IMR-90 (cell line): ENCODE results near the gene SYVN1. TPM values are rescaled to one million over a fixed set of nuclear protein-coding genes. Genes with fewer than 3 reads are reported as not detected.
A peak's percentile ranks its signal among the peaks of the same experiment; 100 is the strongest.

ENCODE experiments used
- ATAC-seq: fragments of 200-7000 bp; cut with Tn5 transposase; 2 replicates; pipeline ENCODE4 v1.9.1; 2020; ENCODE audit warnings: low read depth, mild to moderate bottlenecking, moderate library complexity
- BruUV-seq: library from RNA; stranded (reverse); fragments of 400-500 nt; replicated peaks from 2 replicates; lab custom pipeline; 2021; lab: Mats Ljungman, UMichigan
- CTCF ChIA-PET: fragments of 300-600 bp; formaldehyde crosslinking; extraction: SDS; loops from one replicate; lab custom pipeline; 2021; ENCODE audit warnings: antibody characterized with exemption; lab: Yijun Ruan, JAX
- POLR2A ChIA-PET: fragments of 300-600 bp; sonication (Branson Sonifier 250); formaldehyde crosslinking; loops from one replicate; lab custom pipeline; 2022; ENCODE audit warnings: antibody characterized with exemption; ENCODE audit not compliant: unreplicated experiment; lab: Charles Lee
- DNase-seq: peaks from one replicate; pipeline ENCODE4 v3.0.0; 2013
- H2AFZ ChIP-seq: replicated peaks from 2 replicates; pipeline ENCODE3; 2013; ENCODE audit warnings: low read length, mild to moderate bottlenecking; ENCODE audit not compliant: poor library complexity
- H2AK5ac ChIP-seq: 2 replicates; pipeline ENCODE4 v1.6.1; 2013; ENCODE audit warnings: low read depth, low read length, inconsistent platforms
- H2AK9ac ChIP-seq: replicated peaks from 2 replicates; pipeline ENCODE3; 2013; ENCODE audit warnings: mild to moderate bottlenecking, low read depth, low read length, moderate library complexity; ENCODE audit not compliant: poor library complexity
- H2BK120ac ChIP-seq: 2 replicates; pipeline ENCODE4 v1.6.1; 2013; ENCODE audit warnings: low read depth, low read length, inconsistent platforms
- H2BK15ac ChIP-seq: 3 replicates; pipeline ENCODE4 v1.6.1; 2013; ENCODE audit warnings: low read depth, low read length, inconsistent platforms
- H2BK20ac ChIP-seq: 2 replicates; pipeline ENCODE4 v1.6.1; 2013; ENCODE audit warnings: low read depth, mild to moderate bottlenecking, inconsistent platforms, low read length, moderate library complexity
- H2BK5ac ChIP-seq: 2 replicates; pipeline ENCODE4 v1.6.1; 2013; ENCODE audit warnings: mild to moderate bottlenecking, low read depth, low read length, inconsistent platforms; ENCODE audit not compliant: poor library complexity, severe bottlenecking
- H3K14ac ChIP-seq: replicated peaks from 2 replicates; pipeline ENCODE4 v1.6.1; 2013; ENCODE audit warnings: low read depth, low read length, inconsistent platforms
- H3K18ac ChIP-seq: 2 replicates; pipeline ENCODE4 v1.6.1; 2013; ENCODE audit warnings: low read depth, low read length, control low read depth
- H3K23ac ChIP-seq: 2 replicates; pipeline ENCODE4 v1.6.1; 2013; ENCODE audit warnings: low read depth, low read length, inconsistent platforms
- H3K27ac ChIP-seq: 2 replicates; pipeline ENCODE4 v1.5.1; 2013; ENCODE audit warnings: mild to moderate bottlenecking, control low read depth, low read length; ENCODE audit not compliant: insufficient read depth
- H3K27me3 ChIP-seq: 2 replicates; pipeline ENCODE4 v1.6.1; 2013; ENCODE audit warnings: low read length; ENCODE audit not compliant: control insufficient read depth, insufficient read depth
- H3K36me3 ChIP-seq: 2 replicates; pipeline ENCODE4 v1.6.1; 2013; ENCODE audit warnings: low read length, mixed read lengths; ENCODE audit not compliant: control insufficient read depth, insufficient read depth
- H3K4ac ChIP-seq: 2 replicates; pipeline ENCODE4 v1.6.1; 2013; ENCODE audit warnings: low read depth, low read length, inconsistent platforms
- H3K4me1 ChIP-seq: 2 replicates; pipeline ENCODE4 v1.6.1; 2013; ENCODE audit warnings: low read length, mixed read lengths; ENCODE audit not compliant: control insufficient read depth, insufficient read depth
- H3K4me2 ChIP-seq: 2 replicates; pipeline ENCODE4 v1.6.1; 2013; ENCODE audit warnings: low read depth, mild to moderate bottlenecking, control low read depth, low read length, moderate library complexity
- H3K4me3 ChIP-seq: 2 replicates; pipeline ENCODE4 v1.5.1; 2013; ENCODE audit warnings: low read depth, mild to moderate bottlenecking, control low read depth, low read length, moderate library complexity; ENCODE audit not compliant: insufficient read depth
- H3K56ac ChIP-seq: 2 replicates; pipeline ENCODE4 v1.6.1; 2013; ENCODE audit warnings: low read length, inconsistent platforms; ENCODE audit not compliant: insufficient read depth; ENCODE audit errors: extremely low read depth
- H3K79me1 ChIP-seq, 2 experiments: 2 replicates each; pipeline ENCODE4 v1.6.1; 2013; ENCODE audit warnings: low read length in 2 of 2, inconsistent platforms in 1 of 2, low read depth in 1 of 2
- H3K9ac ChIP-seq: 2 replicates; pipeline ENCODE4 v1.6.1; 2013; ENCODE audit warnings: low read depth, low read length, control low read depth
- H3K9me1 ChIP-seq: 2 replicates; pipeline ENCODE4 v1.6.1; 2013; ENCODE audit warnings: low read length, inconsistent platforms; ENCODE audit not compliant: insufficient read depth
- H3K9me3 ChIP-seq: 2 replicates; pipeline ENCODE4 v1.6.1; 2013; ENCODE audit warnings: low read length; ENCODE audit not compliant: control insufficient read depth, insufficient read depth
- H4K20me1 ChIP-seq: 2 replicates; pipeline ENCODE4 v1.6.1; 2013; ENCODE audit warnings: low read length, inconsistent platforms; ENCODE audit not compliant: insufficient read depth
- H4K5ac ChIP-seq: 2 replicates; pipeline ENCODE4 v1.6.1; 2013; ENCODE audit warnings: mild to moderate bottlenecking, low read depth, low read length, control low read depth
- H4K8ac ChIP-seq, 2 experiments: 2 replicates each; pipeline ENCODE4 v1.6.1; 2013; ENCODE audit warnings: low read depth in 2 of 2, low read length in 2 of 2, control low read depth in 1 of 2, inconsistent platforms in 1 of 2
- H4K91ac ChIP-seq: 2 replicates; pipeline ENCODE4 v1.6.1; 2013; ENCODE audit warnings: low read depth, low read length, inconsistent platforms; ENCODE audit not compliant: insufficient read depth
- BHLHE40 ChIP-seq: fragments of 150-350 bp; IDR thresholded peaks from 2 replicates; pipeline ENCODE4 v1.6.1; 2016; ENCODE audit warnings: mild to moderate bottlenecking, low read depth, low read length
- CEBPB ChIP-seq: IDR thresholded peaks from 2 replicates; pipeline ENCODE4 v1.6.1; 2012; ENCODE audit warnings: low read depth, low read length, improper control_type of control experiment
- CHD1 ChIP-seq: IDR thresholded peaks from 2 replicates; pipeline ENCODE4 v1.6.1; 2012; ENCODE audit warnings: low read depth, low read length, improper control_type of control experiment
- FOS ChIP-seq: fragments of 150-350 bp; IDR thresholded peaks from 2 replicates; pipeline ENCODE4 v1.6.1; 2016; ENCODE audit warnings: low read depth, low read length
- MAZ ChIP-seq: IDR thresholded peaks from 2 replicates; pipeline ENCODE4 v1.6.1; 2012; ENCODE audit warnings: low read depth, mild to moderate bottlenecking, low read length, improper control_type of control experiment, moderate library complexity, borderline replicate concordance
- MXI1 ChIP-seq: IDR thresholded peaks from 2 replicates; pipeline ENCODE4 v1.6.1; 2012; ENCODE audit warnings: low read depth, mild to moderate bottlenecking, low read length, moderate library complexity, borderline replicate concordance
- NFE2L2 ChIP-seq: fragments of 150-350 bp; IDR thresholded peaks from 2 replicates; pipeline ENCODE4 v1.6.1; 2016; ENCODE audit warnings: low read depth, mild to moderate bottlenecking, low read length
- POLR2A ChIP-seq: IDR thresholded peaks from 2 replicates; pipeline ENCODE4 v1.6.1; 2012; ENCODE audit warnings: mild to moderate bottlenecking, low read depth, low read length
- RCOR1 ChIP-seq: IDR thresholded peaks from 2 replicates; pipeline ENCODE4 v1.6.1; 2012; ENCODE audit warnings: mild to moderate bottlenecking, low read length, improper control_type of control experiment; ENCODE audit not compliant: insufficient replicate concordance
- RFX5 ChIP-seq: IDR thresholded peaks from 2 replicates; pipeline ENCODE4 v1.8.0; 2012; ENCODE audit warnings: low read depth, mild to moderate bottlenecking, low read length, moderate library complexity
- SMC3 ChIP-seq: fragments of 150-350 bp; IDR thresholded peaks from 2 replicates; pipeline ENCODE4 v1.6.1; 2016; ENCODE audit warnings: low read depth, mild to moderate bottlenecking, antibody characterized with exemption, low read length, moderate library complexity
- WGBS, 2 experiments: methylation state at CpG; one replicate each; pipeline versions ENCODE4 v1.1.5 to v1.1.7; 2013; ENCODE audit warnings: missing lambda C conversion rate in 2 of 2; ENCODE audit not compliant: insufficient read length in 1 of 2; ENCODE audit errors: extremely low coverage in 2 of 2; 5-methylcytosine and 5-hydroxymethylcytosine counted together
- dilution Hi-C: fragments of 300-500 bp; cut with HindIII; formaldehyde crosslinking; loops from one replicate; pipeline ENCODE4 v1.14.3; 2018; ENCODE audit warnings: low sequenced_read_pairs; ENCODE audit not compliant: unreplicated experiment
- in situ Hi-C: fragments of 300-500 bp; cut with MboI; formaldehyde crosslinking; loops from 3 replicates; pipeline ENCODE4 v1.14.3; 2019; ENCODE audit warnings: low sequenced_read_pairs, inconsistent platforms, mixed read lengths
- intact Hi-C: fragments of 100-400 bp; cut with micrococcal nuclease; formaldehyde crosslinking; loops from 2 replicates; pipeline ENCODE4 v1.10.0; 2022
- polyA plus RNA-seq, 3 experiments: library from polyadenylated mRNA; depleted of rRNA; stranded (reverse); fragments of >200 nt; gene quantifications; 2 replicates each; pipeline ENCODE4 v1.2.3, GENCODE V29; 2012; ENCODE audit warnings: low replicate concordance in 1 of 3
- total RNA-seq: library from RNA; depleted of rRNA; stranded (reverse); fragments of >200 nt; gene quantifications from 2 replicates; pipeline ENCODE4 v1.2.3, GENCODE V29; 2012
- TF ChIP-seq, protein P1 (sequence below): conservative IDR thresholded peaks from 2 replicates; pipeline ENCODE4 v1.5.1; 2012; ENCODE audit warnings: mild to moderate bottlenecking, low read depth, low read length, improper control_type of control experiment
- TF ChIP-seq, protein P2 (sequence below): fragments of 150-350 bp; IDR thresholded peaks from 2 replicates; pipeline ENCODE4 v1.6.1; 2016; ENCODE audit warnings: low read depth, mild to moderate bottlenecking, low read length, moderate library complexity, borderline replicate concordance
- TF ChIP-seq, protein P3 (sequence below): fragments of 150-350 bp; IDR thresholded peaks from 2 replicates; pipeline ENCODE4 v1.6.1; 2017; ENCODE audit warnings: mild to moderate bottlenecking, antibody characterized with exemption, low read length, low read depth

The SYVN1 gene
- total and polyA plus RNA-seq, 2 of the 4 experiments (the other 2 are of a cell fraction), result 9.5 to 52.9 TPM

DNA sequence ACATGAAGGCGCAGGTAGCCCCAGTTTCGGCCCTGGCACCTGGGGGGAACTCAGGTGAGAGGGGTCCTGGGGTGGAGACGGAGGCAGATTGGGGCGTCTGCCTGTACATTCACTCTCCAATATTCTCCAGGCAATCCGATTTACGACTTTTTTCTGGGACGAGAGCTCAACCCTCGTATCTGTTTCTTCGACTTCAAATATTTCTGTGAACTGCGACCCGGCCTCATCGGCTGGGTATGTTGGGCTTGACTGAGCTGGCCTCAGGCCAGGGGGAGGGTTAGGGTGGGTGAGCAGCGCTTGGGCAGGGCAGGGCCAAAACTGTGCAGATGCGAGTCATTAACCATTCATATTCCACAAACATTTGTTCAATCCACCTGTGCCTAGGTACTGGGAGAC is 21.0 kb downstream of the SYVN1 start:
- no peak overlapping the region for H2BK15ac ChIP-seq
- H3K9ac ChIP-seq, result 0 out of 2 replicates have a peak overlapping the region, but pooled peaks have one; percentile 16
- no peak overlapping the region; the same call in 1 of the 2 replicates for H4K5ac ChIP-seq
- ChIA-PET CTCF (interaction anchor here (0.6 to 3.5 kb wide), 3 partner anchors 15 to 598 kb away, joined by 3 to 15 read pairs (median 3); partner anchors contain the start of gene SAC3D1), POLR2A (no interaction called here)
- dilution Hi-C loops (no loop called here), in situ Hi-C loops (no loop called here), intact Hi-C loops (loop anchor here (5.0 kb wide), 1 partner anchor 139 kb away; no protein-coding TSS in a partner anchor)
- peak overlapping the region; percentile 95 for H2AFZ ChIP-seq
- peaks cover 11% of the 10 kb centered on the region; the same call in 1 of the 2 replicates for H4K20me1 ChIP-seq
- H3K56ac ChIP-seq, result no peak overlapping the region
- no peak overlapping the region for H3K14ac ChIP-seq
- H3K9me3 ChIP-seq, result no peaks in the 10 kb centered on the region
- H3K4me3 ChIP-seq, result no peak overlapping the region
- peak overlapping the region; percentile 92 for H2AK9ac ChIP-seq
- H3K4me1 ChIP-seq, result peaks cover 20% of the 10 kb centered on the region
- no peak overlapping the region for H4K91ac ChIP-seq
- ATAC-seq (no peak), DNase-seq (no peak)
- H3K27me3 ChIP-seq, result no peaks in the 10 kb centered on the region
- peaks cover 9% of the 10 kb centered on the region for H3K36me3 ChIP-seq
- H2BK20ac ChIP-seq, result no peak overlapping the region
- H3K79me1 ChIP-seq, result peaks cover 0 to 29% of the 10 kb centered on the region in 2 experiments
- H3K9me1 ChIP-seq, result 0 out of 2 replicates have a peak, but pooled peaks cover 2% of the 10 kb centered on the region
- 0 out of 2 replicates have a peak overlapping the region, but pooled peaks have one; percentile 38 for H3K4ac ChIP-seq
- H2BK120ac ChIP-seq, result no peak overlapping the region
- peak overlapping the region in 1 of 2 experiments; percentile 88; a peak in 2 of 4 replicates for H4K8ac ChIP-seq
- H2BK5ac ChIP-seq, result no peak overlapping the region
- no peak overlapping the region for H3K27ac ChIP-seq
- no peak for TF ChIP-seq FOS
- TF ChIP-seq, protein P1, sequence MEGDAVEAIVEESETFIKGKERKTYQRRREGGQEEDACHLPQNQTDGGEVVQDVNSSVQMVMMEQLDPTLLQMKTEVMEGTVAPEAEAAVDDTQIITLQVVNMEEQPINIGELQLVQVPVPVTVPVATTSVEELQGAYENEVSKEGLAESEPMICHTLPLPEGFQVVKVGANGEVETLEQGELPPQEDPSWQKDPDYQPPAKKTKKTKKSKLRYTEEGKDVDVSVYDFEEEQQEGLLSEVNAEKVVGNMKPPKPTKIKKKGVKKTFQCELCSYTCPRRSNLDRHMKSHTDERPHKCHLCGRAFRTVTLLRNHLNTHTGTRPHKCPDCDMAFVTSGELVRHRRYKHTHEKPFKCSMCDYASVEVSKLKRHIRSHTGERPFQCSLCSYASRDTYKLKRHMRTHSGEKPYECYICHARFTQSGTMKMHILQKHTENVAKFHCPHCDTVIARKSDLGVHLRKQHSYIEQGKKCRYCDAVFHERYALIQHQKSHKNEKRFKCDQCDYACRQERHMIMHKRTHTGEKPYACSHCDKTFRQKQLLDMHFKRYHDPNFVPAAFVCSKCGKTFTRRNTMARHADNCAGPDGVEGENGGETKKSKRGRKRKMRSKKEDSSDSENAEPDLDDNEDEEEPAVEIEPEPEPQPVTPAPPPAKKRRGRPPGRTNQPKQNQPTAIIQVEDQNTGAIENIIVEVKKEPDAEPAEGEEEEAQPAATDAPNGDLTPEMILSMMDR, result no peak
- no peak for TF ChIP-seq BHLHE40
- no peak for TF ChIP-seq RCOR1
- no peak for TF ChIP-seq MAZ
- no peak for TF ChIP-seq RFX5
- TF ChIP-seq, protein P2, sequence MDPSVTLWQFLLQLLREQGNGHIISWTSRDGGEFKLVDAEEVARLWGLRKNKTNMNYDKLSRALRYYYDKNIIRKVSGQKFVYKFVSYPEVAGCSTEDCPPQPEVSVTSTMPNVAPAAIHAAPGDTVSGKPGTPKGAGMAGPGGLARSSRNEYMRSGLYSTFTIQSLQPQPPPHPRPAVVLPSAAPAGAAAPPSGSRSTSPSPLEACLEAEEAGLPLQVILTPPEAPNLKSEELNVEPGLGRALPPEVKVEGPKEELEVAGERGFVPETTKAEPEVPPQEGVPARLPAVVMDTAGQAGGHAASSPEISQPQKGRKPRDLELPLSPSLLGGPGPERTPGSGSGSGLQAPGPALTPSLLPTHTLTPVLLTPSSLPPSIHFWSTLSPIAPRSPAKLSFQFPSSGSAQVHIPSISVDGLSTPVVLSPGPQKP, result no peak
- TF ChIP-seq NFE2L2, result no peak
- no peak for TF ChIP-seq CHD1
- TF ChIP-seq, protein P3, sequence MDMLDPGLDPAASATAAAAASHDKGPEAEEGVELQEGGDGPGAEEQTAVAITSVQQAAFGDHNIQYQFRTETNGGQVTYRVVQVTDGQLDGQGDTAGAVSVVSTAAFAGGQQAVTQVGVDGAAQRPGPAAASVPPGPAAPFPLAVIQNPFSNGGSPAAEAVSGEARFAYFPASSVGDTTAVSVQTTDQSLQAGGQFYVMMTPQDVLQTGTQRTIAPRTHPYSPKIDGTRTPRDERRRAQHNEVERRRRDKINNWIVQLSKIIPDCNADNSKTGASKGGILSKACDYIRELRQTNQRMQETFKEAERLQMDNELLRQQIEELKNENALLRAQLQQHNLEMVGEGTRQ, result no peak
- no peak for TF ChIP-seq SMC3
- no peak for TF ChIP-seq POLR2A
- TF ChIP-seq MXI1, result no peak
- no peak for TF ChIP-seq CEBPB
- WGBS, 2 experiments, result no CpG with 5 or more reads among the region's 14 CpGs
- H2AK5ac ChIP-seq, result no peak overlapping the region
- no peak overlapping the region for H3K18ac ChIP-seq
- peak overlapping the region; percentile 88 for H3K4me2 ChIP-seq
- BruUV-seq, result no TSS peak
- no peak overlapping the region for H3K23ac ChIP-seq
